Tibial artery (tissue), 4 donors: ENCODE results near the gene CCDC102B.

ENCODE experiments used
- DNase-seq, 2 donors: peaks; one replicate each; pipeline ENCODE4 v3.0.0-alpha.2; 2019
- H3K27ac ChIP-seq, 2 donors: fragments of 200-600 bp; sonication (generic) in 1 of 2; 1 replicate in 1 of 2; 2 replicates in 1 of 2; pipeline ENCODE4 v1.5.1; 2018 to 2019; ENCODE audit warnings: mild to moderate bottlenecking in 1 of 2
- H3K27me3 ChIP-seq, 2 donors: fragments of 200-600 bp; sonication (generic) in 1 of 2; one replicate each; pipeline versions ENCODE4 v1.5.1 to v1.6.0; 2016 to 2019
- H3K36me3 ChIP-seq, 3 donors: fragments of 200-600 bp; sonication (generic) in 2 of 3; one replicate each; pipeline ENCODE4 v1.5.1; 2016 to 2019; ENCODE audit warnings: mild to moderate bottlenecking in 2 of 3
- H3K4me1 ChIP-seq, 4 donors: fragments of 200-600 bp; sonication (generic) in 2 of 4; 1 replicate in 3 of 4; 2 replicates in 1 of 4; pipeline ENCODE4 v1.5.1; 2016 to 2019
- H3K4me3 ChIP-seq, 2 donors: fragments of 200-600 bp; sonication (generic) in 1 of 2; 1 replicate in 1 of 2; 2 replicates in 1 of 2; pipeline ENCODE4 v1.5.1; 2018 to 2019; ENCODE audit warnings: mild to moderate bottlenecking in 2 of 2
- H3K9me3 ChIP-seq, 3 donors: fragments of 200-600 bp; sonication (generic) in 1 of 3; one replicate each; pipeline ENCODE4 v1.5.1; 2016 to 2019
- CTCF ChIP-seq, 2 experiments: fragments of 200-600 bp in 1 of 2; fragments of 450-650 bp in 1 of 2; IDR thresholded peaks; one replicate each; pipeline ENCODE4 v1.5.1; 2017 to 2019; ENCODE audit warnings: antibody characterized with exemption in 2 of 2, mild to moderate bottlenecking in 1 of 2, moderate library complexity in 1 of 2
- intact Hi-C: fragments of 100-400 bp; cut with DNase I; formaldehyde crosslinking; loops from one replicate; pipeline ENCODE4 v1.15.0; 2023; ENCODE audit warnings: low total_unique reads

Gene CCDC102B

DNA sequence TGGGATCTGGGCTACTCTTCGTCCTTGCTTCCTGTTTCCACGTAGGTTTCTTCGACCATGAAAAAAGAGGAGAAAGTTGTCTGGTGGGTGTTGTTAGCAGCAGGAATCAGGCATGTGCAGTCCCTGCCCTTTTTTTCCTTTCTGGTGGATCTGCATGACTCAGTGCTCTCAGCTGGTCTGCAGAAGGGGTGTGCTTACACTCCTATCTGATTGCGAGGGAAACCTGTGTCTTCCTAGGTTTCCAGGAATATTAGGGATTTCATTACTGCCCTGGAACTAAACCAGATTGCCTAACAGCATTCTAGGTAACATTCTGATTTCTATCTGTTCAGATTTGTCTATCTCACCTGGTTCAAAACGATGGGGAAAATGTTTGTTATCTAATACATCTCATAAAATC is 174.3 kb downstream of the CCDC102B start:
- Histone ChIP-seq H3K4me1 (no peaks in the 10 kb centered on the region), H3K27me3 (no peaks in the 10 kb centered on the region), H3K4me3 (no peak overlapping the region), H3K9me3 (no peaks in the 10 kb centered on the region), H3K36me3 (no peaks in the 10 kb centered on the region), H3K27ac (no peak overlapping the region)
- no peak for TF ChIP-seq CTCF (IDR thresholded peaks at IDR 0.05)
- intact Hi-C loops: no loop called here
- no peak for DNase-seq

DNA sequence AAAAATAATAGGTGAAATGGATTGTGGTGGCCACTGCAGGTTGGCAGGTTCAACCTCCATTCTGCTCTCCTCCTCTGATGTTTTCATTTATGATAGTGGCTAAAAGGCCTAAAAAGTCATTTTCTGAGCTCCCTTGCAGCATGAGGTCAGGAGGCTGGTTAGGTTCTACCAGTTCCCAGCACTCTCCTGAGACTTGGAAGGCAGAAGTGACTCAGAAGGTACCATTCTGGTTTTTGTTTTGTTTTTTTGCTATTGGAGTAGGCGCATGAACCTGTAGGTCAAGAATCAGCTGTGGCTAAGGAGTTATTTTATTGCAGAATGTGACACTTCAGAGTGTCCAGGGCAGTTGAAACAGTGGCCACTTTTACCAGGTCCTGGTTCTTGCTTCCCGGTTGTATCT is 181.9 kb downstream of the CCDC102B start:
- intact Hi-C loops: no loop called here
- no peaks in the 10 kb centered on the region for H3K9me3 ChIP-seq
- no peak for DNase-seq
- no peaks in the 10 kb centered on the region for H3K4me1 ChIP-seq
- TF ChIP-seq CTCF (IDR thresholded peaks at IDR 0.05): no peak
- H3K27ac ChIP-seq: no peak overlapping the region
- H3K4me3 ChIP-seq: no peak overlapping the region
- no peaks in the 10 kb centered on the region for H3K36me3 ChIP-seq
- H3K27me3 ChIP-seq: no peaks in the 10 kb centered on the region

DNA sequence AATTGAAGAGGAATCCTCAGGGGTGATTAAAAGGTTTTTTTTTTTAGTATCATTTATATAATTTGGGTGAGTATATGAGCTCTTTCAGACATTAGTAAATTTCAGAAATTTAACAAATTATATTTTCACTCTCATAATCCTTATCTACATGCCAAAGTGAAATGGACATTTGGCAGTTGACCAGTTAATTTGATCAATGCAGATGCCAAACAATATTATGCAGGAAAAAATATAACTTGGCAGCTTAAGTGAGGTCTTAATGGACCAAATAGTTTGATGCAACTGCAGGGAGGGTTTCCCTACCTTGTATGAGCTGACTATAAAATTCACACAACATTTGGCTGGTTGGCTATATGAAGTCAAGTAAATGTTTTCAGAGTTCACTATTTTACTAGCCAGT is 185.2 kb downstream of the CCDC102B start:
- Histone ChIP-seq H3K4me3 (no peak overlapping the region), H3K4me1 (no peaks in the 10 kb centered on the region), H3K36me3 (no peaks in the 10 kb centered on the region), H3K27me3 (no peaks in the 10 kb centered on the region), H3K9me3 (peaks cover 0 to 3% (median 0%) of the 10 kb centered on the region in 3 donors), H3K27ac (no peak overlapping the region)
- no peak for DNase-seq
- intact Hi-C loops: no loop called here
- no peak for TF ChIP-seq CTCF (IDR thresholded peaks at IDR 0.05)

DNA sequence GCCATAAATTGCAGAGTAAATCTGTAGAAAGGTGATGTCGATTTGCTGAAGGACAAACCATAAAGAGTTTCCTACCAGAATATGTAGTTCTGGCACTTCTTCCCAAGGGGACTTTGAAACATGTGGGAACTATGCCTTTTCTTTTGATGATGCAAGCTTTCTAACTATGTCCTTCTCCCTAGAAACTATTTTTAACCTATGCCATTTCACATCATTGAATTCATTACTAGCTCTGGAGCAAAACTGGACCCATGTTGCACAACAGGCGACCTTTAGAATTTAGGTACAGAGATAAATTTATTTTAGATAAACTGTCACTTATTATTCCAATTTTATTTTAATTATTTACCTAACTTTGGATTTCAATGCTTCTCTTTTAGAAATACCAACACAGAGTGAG is 186.5 kb downstream of the CCDC102B start:
- intact Hi-C loops: no loop called here

DNA sequence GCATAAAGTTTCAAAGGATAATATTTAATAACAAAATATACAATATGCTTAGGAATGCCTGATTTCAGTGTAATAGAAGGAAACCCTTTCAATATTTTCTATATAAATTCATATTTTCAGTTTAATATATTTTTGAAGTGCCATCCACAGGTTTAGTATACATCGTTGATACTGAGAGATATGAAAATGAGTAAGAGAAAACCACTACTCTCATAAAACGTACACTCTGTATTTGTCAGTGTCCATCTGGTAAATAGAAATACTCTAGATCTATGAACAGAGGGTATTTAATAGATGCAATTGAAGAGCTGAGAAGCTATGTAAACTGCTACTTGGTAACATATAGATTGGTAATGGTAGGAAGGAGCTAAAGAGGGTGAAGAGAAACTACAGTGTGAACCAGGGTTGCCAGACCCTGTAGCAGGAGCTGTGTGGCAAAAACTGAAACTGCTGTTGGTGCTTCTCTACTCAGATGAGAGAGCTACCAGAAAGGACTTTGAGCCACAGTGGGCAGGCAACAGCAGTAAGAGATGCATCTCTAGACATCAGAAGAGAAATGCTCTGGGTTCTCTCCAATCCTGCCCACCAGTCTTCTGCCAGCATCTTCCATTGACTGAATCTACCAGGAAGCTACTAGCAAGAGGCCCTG is 187.4 kb downstream of the CCDC102B start:
- Histone ChIP-seq H3K36me3 (no peaks in the 10 kb centered on the region), H3K27me3 (no peaks in the 10 kb centered on the region)
- TF ChIP-seq CTCF (IDR thresholded peaks at IDR 0.05): no peak

More for the DNA sequence above, 186.5 kb downstream of the CCDC102B start:
- peaks cover 0 to 3% (median 0%) of the 10 kb centered on the region in 3 donors for H3K9me3 ChIP-seq
- H3K4me3 ChIP-seq: no peak overlapping the region
- H3K27me3 ChIP-seq: no peaks in the 10 kb centered on the region
- no peak for DNase-seq
- H3K27ac ChIP-seq: no peak overlapping the region
- no peak for TF ChIP-seq CTCF (IDR thresholded peaks at IDR 0.05)
- H3K36me3 ChIP-seq: no peaks in the 10 kb centered on the region
- no peaks in the 10 kb centered on the region for H3K4me1 ChIP-seq

DNA sequence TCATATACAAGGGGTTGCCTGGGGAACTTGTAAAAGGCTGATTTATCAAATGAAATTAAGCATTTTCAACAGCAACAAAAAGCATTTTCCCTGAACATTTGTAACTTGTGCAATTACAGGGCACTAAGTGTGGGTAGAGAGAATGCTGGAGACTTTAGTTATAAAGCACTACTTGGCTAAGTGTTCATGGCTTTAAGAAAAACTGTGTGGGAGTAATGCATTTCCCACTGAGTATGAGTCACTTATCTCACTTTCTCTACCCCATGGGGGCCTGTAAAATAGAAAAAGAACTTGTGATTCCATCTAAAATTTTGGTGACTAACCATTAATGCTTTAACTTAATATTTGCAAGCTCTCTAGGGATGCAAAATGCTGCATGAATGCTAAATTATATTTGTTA is 193.4 kb downstream of the CCDC102B start:
- no peaks in the 10 kb centered on the region for H3K36me3 ChIP-seq
- DNase-seq: no peak
- H3K27ac ChIP-seq: no peak overlapping the region
- TF ChIP-seq CTCF (IDR thresholded peaks at IDR 0.05): no peak
- no peaks in the 10 kb centered on the region for H3K4me1 ChIP-seq
- no peak overlapping the region for H3K4me3 ChIP-seq
- peaks cover 0 to 3% (median 0%) of the 10 kb centered on the region in 3 donors for H3K9me3 ChIP-seq
- intact Hi-C loops: no loop called here
- H3K27me3 ChIP-seq: no peaks in the 10 kb centered on the region

More for the DNA sequence above, 187.4 kb downstream of the CCDC102B start:
- peaks cover 0 to 3% (median 0%) of the 10 kb centered on the region in 3 donors for H3K9me3 ChIP-seq
- no peak overlapping the region for H3K4me3 ChIP-seq
- H3K4me1 ChIP-seq: no peaks in the 10 kb centered on the region
- no peak overlapping the region for H3K27ac ChIP-seq
- intact Hi-C loops: no loop called here
- no peak for DNase-seq
